BLaER1 (cell line): Measurements from ENCODE around the gene FAM3A.

Source experiments
- H3K27ac ChIP-seq: shearing (Covaris generic); formaldehyde crosslinking; 2 replicates; pipeline ENCODE4 v1.8.1; 2022
- H3K27me3 ChIP-seq: shearing (Covaris generic); formaldehyde crosslinking; 2 replicates; pipeline ENCODE4 v1.8.1; 2022
- H3K36me3 ChIP-seq: shearing (Covaris generic); formaldehyde crosslinking; 2 replicates; pipeline ENCODE4 v1.8.1; 2022
- H3K4me1 ChIP-seq: shearing (Covaris generic); formaldehyde crosslinking; 2 replicates; pipeline ENCODE4 v1.8.1; 2022
- H3K4me2 ChIP-seq: shearing (Covaris generic); formaldehyde crosslinking; 2 replicates; pipeline ENCODE4 v1.8.1; 2022
- H3K4me3 ChIP-seq: shearing (Covaris generic); formaldehyde crosslinking; 2 replicates; pipeline ENCODE4 v1.8.1; 2022
- H3K9ac ChIP-seq: shearing (Covaris generic); formaldehyde crosslinking; 2 replicates; pipeline ENCODE4 v1.8.1; 2022
- H3K9me3 ChIP-seq: shearing (Covaris generic); formaldehyde crosslinking; 2 replicates; pipeline ENCODE4 v1.8.1; 2022
- H4K20me1 ChIP-seq: shearing (Covaris generic); formaldehyde crosslinking; 2 replicates; pipeline ENCODE4 v1.8.1; 2022
- Cebpa-rat ChIP-seq: shearing (Covaris generic); IDR thresholded peaks from 2 replicates; pipeline ENCODE4 v1.8.1; 2022

Gene FAM3A

DNA sequence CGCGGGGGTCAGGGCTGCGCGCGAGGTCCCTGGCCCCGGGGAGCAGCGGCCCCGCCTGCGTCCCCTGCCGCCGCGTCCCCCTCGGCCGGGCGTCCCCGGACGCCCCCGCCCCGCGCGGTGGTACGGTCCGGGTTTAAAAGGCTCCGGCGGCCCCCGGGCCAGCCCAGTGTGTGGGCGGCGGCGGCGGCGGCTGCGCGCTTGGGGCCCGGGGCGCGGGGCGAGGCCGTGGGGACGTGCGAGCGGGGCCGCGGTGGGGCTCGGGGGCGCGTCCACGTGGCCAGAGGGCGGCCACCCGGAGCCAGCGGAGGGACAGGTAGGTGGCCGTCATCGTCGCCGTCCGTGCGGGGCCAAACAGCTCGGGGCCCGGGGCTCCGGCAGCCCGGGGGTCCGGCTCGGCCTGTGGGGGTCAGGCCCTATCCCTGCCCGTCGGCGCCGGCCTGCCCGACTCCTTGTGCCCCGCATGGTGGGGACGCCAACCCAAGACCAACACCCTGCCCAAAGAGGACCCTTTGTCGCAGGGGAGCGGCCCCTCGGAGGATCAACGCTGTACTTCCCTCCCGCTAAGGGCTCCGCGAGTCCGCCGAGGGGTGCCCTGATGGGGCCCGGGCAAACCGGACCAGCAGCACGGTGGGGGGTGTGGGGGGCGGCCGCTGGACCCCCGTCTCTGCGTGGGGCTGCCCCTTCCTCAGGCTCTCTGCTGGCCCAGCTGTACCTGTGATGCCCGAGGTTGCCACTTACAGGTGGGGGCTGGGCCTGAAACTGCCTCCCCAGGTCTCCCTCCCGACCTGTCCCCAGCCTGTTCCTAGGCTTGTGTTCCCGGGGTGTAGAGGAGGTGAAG is 57.7 kb downstream of the FAM3A start, which contains the start of gene PLXNA3:
TSS of gene PLXNA3 (plus strand) at position 166 of the 838 bp plus-strand sequence. CDS start 1,903 bp downstream, outside the sequence.
- TF ChIP-seq Cebpa-rat, result no peak
- H3K27me3 ChIP-seq, result peaks cover 5% of the 10 kb centered on the region; the same call in 1 of the 2 replicates
- H3K36me3 ChIP-seq, result peaks cover 32% of the 10 kb centered on the region
- peak within 1 kb of the TSS; percentile 87 for H3K9ac ChIP-seq
- H3K9me3 ChIP-seq, result 0 out of 2 replicates have a peak, but pooled peaks cover 12% of the 10 kb centered on the region
- H3K4me1 ChIP-seq, result peaks cover 16% of the 10 kb centered on the region
- peak within 1 kb of the TSS; percentile 92 for H3K27ac ChIP-seq
- peaks cover 45% of the 10 kb centered on the region for H4K20me1 ChIP-seq
- H3K4me2 ChIP-seq, result peak within 1 kb of the TSS; percentile 87
- H3K4me3 ChIP-seq, result peak within 1 kb of the TSS; percentile 79

DNA sequence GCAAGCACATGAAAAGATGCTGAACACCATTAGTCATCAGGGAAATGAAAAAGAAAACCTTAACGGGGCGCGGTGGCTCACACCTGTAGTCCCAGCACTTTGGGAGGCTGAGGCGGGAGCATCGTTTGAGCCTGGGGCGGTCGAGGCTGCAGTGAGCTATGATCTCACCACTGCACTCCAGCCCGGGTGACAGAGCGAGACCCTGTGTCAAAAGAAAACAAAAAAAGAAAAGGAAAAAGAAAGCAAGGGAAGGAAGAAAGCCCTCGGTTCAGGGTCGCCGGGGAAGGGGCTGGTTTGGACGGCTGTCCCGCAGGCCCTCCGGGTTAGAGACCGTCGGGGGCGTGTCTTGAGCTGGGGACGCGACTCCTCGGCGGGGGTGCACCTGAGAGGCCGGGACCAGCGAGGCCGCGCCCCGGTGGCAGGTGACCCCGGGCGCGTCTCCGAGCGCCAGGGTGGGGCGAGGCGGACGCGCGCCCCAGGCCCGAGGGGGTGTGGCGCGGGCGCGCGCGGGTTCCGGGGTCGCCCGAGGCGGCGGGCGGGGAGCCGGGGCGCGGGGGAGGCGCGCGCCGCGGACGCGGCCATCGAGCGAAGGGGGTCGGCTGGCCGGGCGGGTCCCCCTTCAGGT is 58.4 kb downstream of the FAM3A start:
- Histone ChIP-seq H3K4me2 (peak overlapping the region; percentile 87), H3K9ac (peak overlapping the region; percentile 87), H3K36me3 (peaks cover 28% of the 10 kb centered on the region), H3K4me3 (peak overlapping the region; percentile 79), H3K27me3 (peaks cover 13% of the 10 kb centered on the region), H3K9me3 (0 out of 2 replicates have a peak, but pooled peaks cover 12% of the 10 kb centered on the region), H3K27ac (peak overlapping the region; percentile 92), H4K20me1 (peaks cover 40% of the 10 kb centered on the region), H3K4me1 (peaks cover 16% of the 10 kb centered on the region)
- TF ChIP-seq Cebpa-rat, result no peak
